Liver (tissue), 9 donors: ENCODE results near the gene RHOT1. TPM values are rescaled to one million over a fixed set of nuclear protein-coding genes. Genes with fewer than 3 reads are reported as not detected.
A peak's percentile ranks its signal among the peaks of the same experiment; 100 is the strongest.

Source experiments
- DNase-seq: peaks from one replicate; pipeline ENCODE4 v3.0.0-alpha.2; 2017; ENCODE audit warnings: low spot score
- H3K27ac ChIP-seq, 2 donors: one replicate each; pipeline ENCODE4 v1.7.0; 2013; ENCODE audit warnings: inconsistent platforms in 2 of 2, low read length in 2 of 2, control low read depth in 1 of 2, low read depth in 1 of 2, mild to moderate bottlenecking in 1 of 2
- H3K27me3 ChIP-seq, 4 donors: one replicate each; pipeline versions ENCODE4 v1.6.1 to v1.7.0; 2013; ENCODE audit warnings: low read length in 3 of 4, inconsistent platforms in 1 of 4, mild to moderate bottlenecking in 1 of 4, moderate library complexity in 1 of 4; ENCODE audit not compliant: control insufficient read depth in 4 of 4, insufficient read depth in 4 of 4
- H3K36me3 ChIP-seq, 4 donors: one replicate each; pipeline versions ENCODE4 v1.6.1 to v1.7.0; 2013; ENCODE audit warnings: low read length in 3 of 4, mild to moderate bottlenecking in 3 of 4, low read depth in 1 of 4, moderate library complexity in 1 of 4; ENCODE audit not compliant: control insufficient read depth in 4 of 4, insufficient read depth in 3 of 4
- H3K4me1 ChIP-seq, 4 donors: one replicate each; pipeline versions ENCODE4 v1.6.1 to v1.7.0; 2013; ENCODE audit warnings: low read length in 3 of 4, mild to moderate bottlenecking in 3 of 4, moderate library complexity in 1 of 4; ENCODE audit not compliant: control insufficient read depth in 4 of 4, insufficient read depth in 4 of 4
- H3K4me3 ChIP-seq, 3 donors: one replicate each; pipeline versions ENCODE4 v1.6.1 to v1.7.0; 2013; ENCODE audit warnings: low read length in 3 of 3, control low read depth in 1 of 3, low read depth in 1 of 3, mild to moderate bottlenecking in 1 of 3
- H3K9ac ChIP-seq, 2 donors: one replicate each; pipeline ENCODE4 v1.7.0; 2013; ENCODE audit warnings: low read length in 2 of 2, mild to moderate bottlenecking in 2 of 2, moderate library complexity in 2 of 2, control low read depth in 1 of 2, low read depth in 1 of 2
- H3K9me3 ChIP-seq, 4 donors: one replicate each; pipeline versions ENCODE4 v1.6.1 to v1.7.0; 2013; ENCODE audit warnings: low read length in 3 of 4; ENCODE audit not compliant: control insufficient read depth in 4 of 4
- EGR1 ChIP-seq, 2 donors: IDR thresholded peaks; 2 replicates each; pipeline ENCODE4 v1.6.1; 2016 to 2018; ENCODE audit warnings: antibody characterized with exemption in 2 of 2, low read depth in 2 of 2
- FOXA1 ChIP-seq: IDR thresholded peaks from 2 replicates; pipeline ENCODE4 v1.6.1; 2016; ENCODE audit warnings: antibody characterized with exemption
- FOXA2 ChIP-seq: IDR thresholded peaks from 2 replicates; pipeline ENCODE4 v1.6.1; 2016; ENCODE audit warnings: antibody characterized with exemption
- HNF4A ChIP-seq, 2 donors: conservative IDR thresholded peaks; 2 replicates each; pipeline ENCODE4 v1.6.1; 2016; ENCODE audit warnings: antibody characterized with exemption in 2 of 2, mild to moderate bottlenecking in 2 of 2
- HNF4G ChIP-seq: IDR thresholded peaks from 2 replicates; pipeline ENCODE4 v1.6.1; 2016; ENCODE audit warnings: antibody characterized with exemption
- RAD21 ChIP-seq, 2 donors: IDR thresholded peaks; 2 replicates each; pipeline ENCODE4 v1.6.1; 2016; ENCODE audit warnings: antibody characterized with exemption in 2 of 2, mild to moderate bottlenecking in 2 of 2
- RXRA ChIP-seq, 2 donors: IDR thresholded peaks; 2 replicates each; pipeline ENCODE4 v1.6.1; 2017 to 2018; ENCODE audit warnings: antibody characterized with exemption in 2 of 2, mild to moderate bottlenecking in 1 of 2
- TAF1 ChIP-seq: conservative IDR thresholded peaks from 2 replicates; pipeline ENCODE4 v1.6.1; 2016; ENCODE audit warnings: antibody characterized with exemption, mild to moderate bottlenecking
- YY1 ChIP-seq: IDR thresholded peaks from 2 replicates; pipeline ENCODE4 v1.6.1; 2016; ENCODE audit warnings: antibody characterized with exemption, mild to moderate bottlenecking
- WGBS: extraction: QIAGEN DNeasy Blood & Tissue Kit; methylation state at CpG from one replicate; pipeline ENCODE4 v1.1.7; 2013; 5-methylcytosine and 5-hydroxymethylcytosine counted together
- polyA plus RNA-seq, 2 donors: library from polyadenylated mRNA; stranded (reverse) in 1 of 2; unstranded in 1 of 2; fragments of 200-250 nt in 1 of 2; fragments of >200 nt in 1 of 2; fragmentation: Nextera tagmentation in 1 of 2; extraction: Ambion mirVana in 1 of 2; gene quantifications; one replicate each; pipeline versions ENCODE4 v1.2.1 to v1.2.3, GENCODE V29; 2013 to 2015
- total RNA-seq, 2 donors: library from RNA; depleted of rRNA; stranded (reverse); fragments of >200 nt; gene quantifications; one replicate each; pipeline ENCODE4 v1.2.3, GENCODE V29; 2014
- TF ChIP-seq, protein P1 (sequence below): IDR thresholded peaks from 2 replicates; pipeline ENCODE4 v1.6.1; 2016; ENCODE audit warnings: antibody characterized with exemption
- TF ChIP-seq, protein P2 (sequence below): IDR thresholded peaks from 2 replicates; pipeline ENCODE4 v1.6.1; 2016; ENCODE audit warnings: antibody characterized with exemption
- TF ChIP-seq, protein P3 (sequence below): fragments of 150-350 bp; IDR thresholded peaks from 2 replicates; pipeline ENCODE4 v1.5.1; 2017; ENCODE audit warnings: improper control_type of control experiment, low read depth, low read length; ENCODE audit not compliant: missing input control
- TF ChIP-seq, protein P4 (sequence below): IDR thresholded peaks from 2 replicates; pipeline ENCODE4 v1.6.1; 2016; ENCODE audit warnings: antibody characterized with exemption, mild to moderate bottlenecking
- donor health status: healthy.
- donor health status: healthy.
- donor health status: healthy.
- donor health status: healthy.
- donor health status: healthy.

The RHOT1 gene
- total and polyA plus RNA-seq, 4 donors = 8.1 to 43.4 (median 17.1) TPM

DNA sequence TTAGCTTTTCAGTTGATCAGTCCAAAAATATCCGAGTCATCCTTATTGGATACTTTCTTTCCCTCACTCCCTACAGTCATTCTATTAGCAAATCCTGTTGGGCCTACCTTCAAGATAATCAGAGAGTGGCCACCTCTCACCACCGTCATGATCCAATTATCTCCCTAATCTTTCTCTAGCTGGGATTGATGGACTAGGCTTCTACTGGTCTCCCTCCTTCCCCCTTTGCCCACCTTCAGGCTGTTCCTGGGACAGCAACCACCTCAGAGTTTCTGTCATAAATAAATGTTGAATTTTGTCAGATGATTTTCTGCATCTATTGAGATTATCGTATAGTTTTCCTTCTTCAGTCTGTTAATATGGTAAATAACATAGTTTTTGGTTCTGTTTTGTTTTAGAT, 107.2 kb downstream of the RHOT1 start:
- TF ChIP-seq FOXA1 (no peak), HNF4A (conservative IDR thresholded peaks at IDR 0.05) (no peak), EGR1 (IDR thresholded peaks at IDR 0.05; ENCODE audit: low read depth in 2 of 2) (no peak), HNF4G (no peak)
- TF ChIP-seq, protein P1, sequence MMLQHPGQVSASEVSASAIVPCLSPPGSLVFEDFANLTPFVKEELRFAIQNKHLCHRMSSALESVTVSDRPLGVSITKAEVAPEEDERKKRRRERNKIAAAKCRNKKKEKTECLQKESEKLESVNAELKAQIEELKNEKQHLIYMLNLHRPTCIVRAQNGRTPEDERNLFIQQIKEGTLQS = no peak
- no peaks in the 10 kb centered on the region for H3K4me1 ChIP-seq
- H3K9me3 ChIP-seq = no peaks in the 10 kb centered on the region
- 94% methylated on average over 3 of the region's 3 CpGs for WGBS
- no peaks in the 10 kb centered on the region for H3K27me3 ChIP-seq
- no peak overlapping the region for H3K27ac ChIP-seq
- DNase-seq = no peak
- H3K4me3 ChIP-seq = no peak overlapping the region
- no peaks in the 10 kb centered on the region for H3K36me3 ChIP-seq
- no peak overlapping the region for H3K9ac ChIP-seq

DNA sequence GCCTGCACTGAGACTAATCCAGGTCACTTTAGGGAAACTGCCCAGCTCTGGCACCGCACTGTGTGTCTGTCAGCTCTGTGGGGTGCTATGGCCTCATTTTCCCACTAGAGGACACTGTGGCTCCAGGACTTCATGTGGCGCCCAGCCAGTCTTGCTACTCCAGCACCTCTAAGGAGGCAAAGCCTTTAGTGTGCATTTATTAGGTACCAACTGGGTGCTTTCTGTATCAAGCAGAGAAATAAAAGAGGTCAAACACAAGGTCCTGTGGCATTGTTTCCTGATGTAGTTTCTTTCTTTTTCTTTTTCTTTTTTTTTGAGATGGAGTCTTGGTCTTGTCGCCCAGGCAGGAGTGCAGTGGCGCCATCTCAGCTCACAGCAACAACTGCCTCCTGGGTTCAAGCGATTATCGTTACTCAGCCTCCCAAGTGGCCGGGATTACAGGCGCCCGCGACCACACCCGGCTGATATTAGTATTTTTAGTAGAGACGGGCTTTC, 110.9 kb downstream of the RHOT1 start:
- Histone ChIP-seq H3K36me3 (no peaks in the 10 kb centered on the region), H3K27me3 (no peaks in the 10 kb centered on the region), H3K9ac (no peak overlapping the region), H3K27ac (no peak overlapping the region), H3K9me3 (no peaks in the 10 kb centered on the region), H3K4me1 (no peaks in the 10 kb centered on the region), H3K4me3 (no peak overlapping the region)
- 66% methylated on average over 12 of the region's 12 CpGs for WGBS
- TF ChIP-seq FOXA2 (no peak), RXRA (IDR thresholded peaks at IDR 0.05) (no peak), HNF4G (no peak), YY1 (no peak), TAF1 (no peak), FOXA1 (no peak), EGR1 (IDR thresholded peaks at IDR 0.05; ENCODE audit: low read depth in 2 of 2) (no peak), RAD21 (IDR thresholded peaks at IDR 0.05) (peak; percentile 91 to 97)
- TF ChIP-seq, protein P2, sequence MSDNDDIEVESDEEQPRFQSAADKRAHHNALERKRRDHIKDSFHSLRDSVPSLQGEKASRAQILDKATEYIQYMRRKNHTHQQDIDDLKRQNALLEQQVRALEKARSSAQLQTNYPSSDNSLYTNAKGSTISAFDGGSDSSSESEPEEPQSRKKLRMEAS = no peak
- TF ChIP-seq, protein P3, sequence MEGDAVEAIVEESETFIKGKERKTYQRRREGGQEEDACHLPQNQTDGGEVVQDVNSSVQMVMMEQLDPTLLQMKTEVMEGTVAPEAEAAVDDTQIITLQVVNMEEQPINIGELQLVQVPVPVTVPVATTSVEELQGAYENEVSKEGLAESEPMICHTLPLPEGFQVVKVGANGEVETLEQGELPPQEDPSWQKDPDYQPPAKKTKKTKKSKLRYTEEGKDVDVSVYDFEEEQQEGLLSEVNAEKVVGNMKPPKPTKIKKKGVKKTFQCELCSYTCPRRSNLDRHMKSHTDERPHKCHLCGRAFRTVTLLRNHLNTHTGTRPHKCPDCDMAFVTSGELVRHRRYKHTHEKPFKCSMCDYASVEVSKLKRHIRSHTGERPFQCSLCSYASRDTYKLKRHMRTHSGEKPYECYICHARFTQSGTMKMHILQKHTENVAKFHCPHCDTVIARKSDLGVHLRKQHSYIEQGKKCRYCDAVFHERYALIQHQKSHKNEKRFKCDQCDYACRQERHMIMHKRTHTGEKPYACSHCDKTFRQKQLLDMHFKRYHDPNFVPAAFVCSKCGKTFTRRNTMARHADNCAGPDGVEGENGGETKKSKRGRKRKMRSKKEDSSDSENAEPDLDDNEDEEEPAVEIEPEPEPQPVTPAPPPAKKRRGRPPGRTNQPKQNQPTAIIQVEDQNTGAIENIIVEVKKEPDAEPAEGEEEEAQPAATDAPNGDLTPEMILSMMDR = peak; percentile 99
- TF ChIP-seq, protein P4, sequence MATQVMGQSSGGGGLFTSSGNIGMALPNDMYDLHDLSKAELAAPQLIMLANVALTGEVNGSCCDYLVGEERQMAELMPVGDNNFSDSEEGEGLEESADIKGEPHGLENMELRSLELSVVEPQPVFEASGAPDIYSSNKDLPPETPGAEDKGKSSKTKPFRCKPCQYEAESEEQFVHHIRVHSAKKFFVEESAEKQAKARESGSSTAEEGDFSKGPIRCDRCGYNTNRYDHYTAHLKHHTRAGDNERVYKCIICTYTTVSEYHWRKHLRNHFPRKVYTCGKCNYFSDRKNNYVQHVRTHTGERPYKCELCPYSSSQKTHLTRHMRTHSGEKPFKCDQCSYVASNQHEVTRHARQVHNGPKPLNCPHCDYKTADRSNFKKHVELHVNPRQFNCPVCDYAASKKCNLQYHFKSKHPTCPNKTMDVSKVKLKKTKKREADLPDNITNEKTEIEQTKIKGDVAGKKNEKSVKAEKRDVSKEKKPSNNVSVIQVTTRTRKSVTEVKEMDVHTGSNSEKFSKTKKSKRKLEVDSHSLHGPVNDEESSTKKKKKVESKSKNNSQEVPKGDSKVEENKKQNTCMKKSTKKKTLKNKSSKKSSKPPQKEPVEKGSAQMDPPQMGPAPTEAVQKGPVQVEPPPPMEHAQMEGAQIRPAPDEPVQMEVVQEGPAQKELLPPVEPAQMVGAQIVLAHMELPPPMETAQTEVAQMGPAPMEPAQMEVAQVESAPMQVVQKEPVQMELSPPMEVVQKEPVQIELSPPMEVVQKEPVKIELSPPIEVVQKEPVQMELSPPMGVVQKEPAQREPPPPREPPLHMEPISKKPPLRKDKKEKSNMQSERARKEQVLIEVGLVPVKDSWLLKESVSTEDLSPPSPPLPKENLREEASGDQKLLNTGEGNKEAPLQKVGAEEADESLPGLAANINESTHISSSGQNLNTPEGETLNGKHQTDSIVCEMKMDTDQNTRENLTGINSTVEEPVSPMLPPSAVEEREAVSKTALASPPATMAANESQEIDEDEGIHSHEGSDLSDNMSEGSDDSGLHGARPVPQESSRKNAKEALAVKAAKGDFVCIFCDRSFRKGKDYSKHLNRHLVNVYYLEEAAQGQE = no peak
- DNase-seq = peak; percentile 83
